Stimulated activated CD8-positive, alpha-beta memory T cell treated with anti-CD3 and anti-CD28 coated beads, Interleukin-7, amount 100 ng/mL, for 4 hours (primary cell): ENCODE results near the gene SRGAP2B.
"Not testable (repeated sequence)": the region's sequence is repeated elsewhere in the genome, so short reads cannot be mapped to it uniquely, and the experiment has no call there.

Experiments
- DNase-seq, 2 donors: peaks; one replicate each; pipeline ENCODE4 v3.0.0-alpha.2; 2020; ENCODE audit warnings: low read depth in 2 of 2

The SRGAP2B gene

GRCh38 chr1:144900841-144901240 lies 194.3 kb downstream of the SRGAP2B start:
- not testable (repeated sequence) for DNase-seq

GRCh38 chr1:144894454-144895201 lies 200.5 kb downstream of the SRGAP2B start:
- not testable (repeated sequence) for DNase-seq

GRCh38 chr1:144893710-144894438 lies 201.3 kb downstream of the SRGAP2B start:
- not testable (repeated sequence) for DNase-seq

GRCh38 chr1:144893062-144893461 lies 202.1 kb downstream of the SRGAP2B start:
- DNase-seq = not testable (repeated sequence)

- DNase-seq = not testable (repeated sequence)
These were observed 205.5 kb downstream of the SRGAP2B start for GRCh38 chr1:144889450-144890115.

GRCh38 chr1:144883022-144883421 lies 212.1 kb downstream of the SRGAP2B start:
- peak in 1 of 2 donors; percentile 1 for DNase-seq

- DNase-seq = not testable (repeated sequence)
These were observed 212.8 kb downstream of the SRGAP2B start for GRCh38 chr1:144882343-144882742.

GRCh38 chr1:144858607-144859006 lies 236.5 kb downstream of the SRGAP2B start:
- DNase-seq = not testable (repeated sequence)
